ENCODE measurements around the gene FN3K. TPM values are rescaled to one million over a fixed set of nuclear protein-coding genes. Genes with fewer than 3 reads are reported as not detected.
A peak's percentile ranks its signal among the peaks of the same experiment; 100 is the strongest.

FN3K gene
- total and polyA plus RNA-seq, 2 of the 13 experiments (the other 11 are each of a cell fraction or from before 2014, with no cell fraction given), result 3.5 to 12.2 TPM

- TF ChIP-seq, protein P1, sequence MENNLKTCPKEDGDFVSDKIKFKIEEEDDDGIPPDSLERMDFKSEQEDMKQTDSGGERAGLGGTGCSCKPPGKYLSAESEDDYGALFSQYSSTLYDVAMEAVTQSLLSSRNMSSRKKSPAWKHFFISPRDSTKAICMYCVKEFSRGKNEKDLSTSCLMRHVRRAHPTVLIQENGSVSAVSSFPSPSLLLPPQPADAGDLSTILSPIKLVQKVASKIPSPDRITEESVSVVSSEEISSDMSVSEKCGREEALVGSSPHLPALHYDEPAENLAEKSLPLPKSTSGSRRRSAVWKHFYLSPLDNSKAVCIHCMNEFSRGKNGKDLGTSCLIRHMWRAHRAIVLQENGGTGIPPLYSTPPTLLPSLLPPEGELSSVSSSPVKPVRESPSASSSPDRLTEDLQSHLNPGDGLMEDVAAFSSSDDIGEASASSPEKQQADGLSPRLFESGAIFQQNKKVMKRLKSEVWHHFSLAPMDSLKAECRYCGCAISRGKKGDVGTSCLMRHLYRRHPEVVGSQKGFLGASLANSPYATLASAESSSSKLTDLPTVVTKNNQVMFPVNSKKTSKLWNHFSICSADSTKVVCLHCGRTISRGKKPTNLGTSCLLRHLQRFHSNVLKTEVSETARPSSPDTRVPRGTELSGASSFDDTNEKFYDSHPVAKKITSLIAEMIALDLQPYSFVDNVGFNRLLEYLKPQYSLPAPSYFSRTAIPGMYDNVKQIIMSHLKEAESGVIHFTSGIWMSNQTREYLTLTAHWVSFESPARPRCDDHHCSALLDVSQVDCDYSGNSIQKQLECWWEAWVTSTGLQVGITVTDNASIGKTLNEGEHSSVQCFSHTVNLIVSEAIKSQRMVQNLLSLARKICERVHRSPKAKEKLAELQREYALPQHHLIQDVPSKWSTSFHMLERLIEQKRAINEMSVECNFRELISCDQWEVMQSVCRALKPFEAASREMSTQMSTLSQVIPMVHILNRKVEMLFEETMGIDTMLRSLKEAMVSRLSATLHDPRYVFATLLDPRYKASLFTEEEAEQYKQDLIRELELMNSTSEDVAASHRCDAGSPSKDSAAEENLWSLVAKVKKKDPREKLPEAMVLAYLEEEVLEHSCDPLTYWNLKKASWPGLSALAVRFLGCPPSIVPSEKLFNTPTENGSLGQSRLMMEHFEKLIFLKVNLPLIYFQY (CRISPR knock-in tag; IDR thresholded peaks at IDR 0.05; ENCODE audit: borderline replicate concordance), result peak; percentile 93
- TF ChIP-seq ZBTB40 (IDR thresholded peaks at IDR 0.05) (no peak), ZBTB40 (CRISPR knock-in tag; IDR thresholded peaks at IDR 0.05) (peak; percentile 69; the same call in 1 of the 2 replicates), NFATC3 (CRISPR knock-in tag; IDR thresholded peaks at IDR 0.05) (no peak), HOXA7 (CRISPR knock-in tag; IDR thresholded peaks at IDR 0.05) (no peak; the same call in 1 of the 2 replicates), TBX2 (CRISPR knock-in tag; IDR thresholded peaks at IDR 0.05; ENCODE audit: borderline replicate concordance) (peak; percentile 63; the same call in 1 of the 2 replicates), MEF2D (CRISPR knock-in tag; IDR thresholded peaks at IDR 0.05) (no peak), ZNF121 (CRISPR knock-in tag; IDR thresholded peaks at IDR 0.05) (no peak), ZNF547 (CRISPR knock-in tag; IDR thresholded peaks at IDR 0.05) (no peak), SP1 (IDR thresholded peaks at IDR 0.05) (no peak), SP1 (CRISPR knock-in tag; IDR thresholded peaks at IDR 0.05) (no peak), ZNF354B (CRISPR knock-in tag; IDR thresholded peaks at IDR 0.05) (no peak), ZSCAN22 (CRISPR knock-in tag; IDR thresholded peaks at IDR 0.05) (no peak), SALL1 (CRISPR knock-in tag; IDR thresholded peaks at IDR 0.05) (no peak; the same call in 1 of the 2 replicates), ZNF282 (IDR thresholded peaks at IDR 0.05; ENCODE audit: partially characterized antibody) (no peak), AGO1 (IDR thresholded peaks at IDR 0.05; ENCODE audit: low read depth, low read length, poor library complexity, severe bottlenecking) (no peak), ZNF337 (CRISPR knock-in tag; IDR thresholded peaks at IDR 0.05; ENCODE audit: borderline replicate concordance, low read depth) (no peak)
These were observed 31.2 kb upstream of the FN3K start (continued) for GRCh38 chr17:82703935-82704865.
